T-helper 2 cell treated with Interferon-gamma antibody and Interleukin-4, amounts not matched to agents 5 μg/mL and 100 μg/mL, for 36 hours (primary cell): Measurements from ENCODE around the gene GSC.

Experiments
- DNase-seq: peaks from one replicate; pipeline ENCODE4 v3.0.0; 2021; ENCODE audit warnings: low spot score
- H3K27ac Mint-ChIP-seq: one replicate; pipeline ENCODE4 v1.8.0; 2021; ENCODE audit warnings: mild to moderate bottlenecking, mixed read lengths
- H3K27me3 Mint-ChIP-seq: one replicate; pipeline ENCODE4 v1.8.0; 2021; ENCODE audit warnings: low read depth, mixed read lengths
- H3K36me3 Mint-ChIP-seq: one replicate; pipeline ENCODE4 v1.8.0; 2021; ENCODE audit warnings: low read depth, mixed read lengths
- H3K4me1 Mint-ChIP-seq: one replicate; pipeline ENCODE4 v1.8.0; 2021; ENCODE audit warnings: low read depth, mixed read lengths
- H3K4me3 Mint-ChIP-seq: one replicate; pipeline ENCODE4 v1.8.0; 2022; ENCODE audit warnings: mild to moderate bottlenecking, moderate library complexity, mixed read lengths
- H3K9me3 Mint-ChIP-seq: one replicate; pipeline ENCODE4 v1.8.0; 2021; ENCODE audit warnings: mixed read lengths

GSC gene

GRCh38 chr14:94767321-94767878 lies 2.5 kb downstream of the GSC start:
- no peak for DNase-seq
- Mint-ChIP-seq H3K4me3 (no peak overlapping the region), H3K4me1 (peaks cover 8% of the 10 kb centered on the region), H3K27me3 (peaks cover 86% of the 10 kb centered on the region), H3K9me3 (no peaks in the 10 kb centered on the region), H3K36me3 (peaks cover 4% of the 10 kb centered on the region), H3K27ac (no peak overlapping the region)

GRCh38 chr14:94764573-94764972 lies 5.3 kb downstream of the GSC start:
- no peak for DNase-seq
- H3K4me3 Mint-ChIP-seq = no peak overlapping the region
- H3K36me3 Mint-ChIP-seq = peaks cover 4% of the 10 kb centered on the region
- H3K9me3 Mint-ChIP-seq = no peaks in the 10 kb centered on the region
- peaks cover 8% of the 10 kb centered on the region for H3K4me1 Mint-ChIP-seq
- peaks cover 69% of the 10 kb centered on the region for H3K27me3 Mint-ChIP-seq
- no peak overlapping the region for H3K27ac Mint-ChIP-seq

GRCh38 chr14:94762431-94762830 lies 7.5 kb downstream of the GSC start:
- Mint-ChIP-seq H3K9me3 (no peaks in the 10 kb centered on the region), H3K4me3 (no peak overlapping the region), H3K36me3 (no peaks in the 10 kb centered on the region), H3K4me1 (no peaks in the 10 kb centered on the region), H3K27ac (no peak overlapping the region), H3K27me3 (peaks cover 50% of the 10 kb centered on the region)
- DNase-seq = no peak

- Mint-ChIP-seq H3K4me1 (no peaks in the 10 kb centered on the region), H3K36me3 (no peaks in the 10 kb centered on the region), H3K4me3 (no peak overlapping the region), H3K27ac (no peak overlapping the region), H3K27me3 (peaks cover 46% of the 10 kb centered on the region), H3K9me3 (no peaks in the 10 kb centered on the region)
- DNase-seq = no peak
Measured at GRCh38 chr14:94761997-94762377, 7.9 kb downstream of the GSC start.

GRCh38 chr14:94761348-94761996 lies 8.4 kb downstream of the GSC start:
- H3K4me1 Mint-ChIP-seq = no peaks in the 10 kb centered on the region
- H3K9me3 Mint-ChIP-seq = no peaks in the 10 kb centered on the region
- H3K27ac Mint-ChIP-seq = no peak overlapping the region
- no peak overlapping the region for H3K4me3 Mint-ChIP-seq
- peaks cover 41% of the 10 kb centered on the region for H3K27me3 Mint-ChIP-seq
- no peak for DNase-seq
- H3K36me3 Mint-ChIP-seq = no peaks in the 10 kb centered on the region

- Mint-ChIP-seq H3K4me1 (no peaks in the 10 kb centered on the region), H3K27ac (no peak overlapping the region), H3K27me3 (peaks cover 3% of the 10 kb centered on the region), H3K4me3 (no peak overlapping the region), H3K9me3 (no peaks in the 10 kb centered on the region), H3K36me3 (no peaks in the 10 kb centered on the region)
- no peak for DNase-seq
Measured at GRCh38 chr14:94756310-94756882, 13.5 kb downstream of the GSC start.

- H3K27ac Mint-ChIP-seq = no peak overlapping the region
- no peaks in the 10 kb centered on the region for H3K9me3 Mint-ChIP-seq
- no peak overlapping the region for H3K4me3 Mint-ChIP-seq
- no peaks in the 10 kb centered on the region for H3K36me3 Mint-ChIP-seq
- no peaks in the 10 kb centered on the region for H3K27me3 Mint-ChIP-seq
- no peak for DNase-seq
- no peaks in the 10 kb centered on the region for H3K4me1 Mint-ChIP-seq
Measured at GRCh38 chr14:94754391-94754942, 15.4 kb downstream of the GSC start.

GRCh38 chr14:94752591-94753436 lies 17.1 kb downstream of the GSC start:
- no peak for DNase-seq
- Mint-ChIP-seq H3K4me1 (no peaks in the 10 kb centered on the region), H3K36me3 (no peaks in the 10 kb centered on the region), H3K27me3 (no peaks in the 10 kb centered on the region), H3K4me3 (no peak overlapping the region), H3K27ac (no peak overlapping the region), H3K9me3 (no peaks in the 10 kb centered on the region)

GRCh38 chr14:94751956-94752355 lies 18.0 kb downstream of the GSC start:
- Mint-ChIP-seq H3K27ac (no peak overlapping the region), H3K36me3 (no peaks in the 10 kb centered on the region), H3K4me1 (no peaks in the 10 kb centered on the region), H3K9me3 (no peaks in the 10 kb centered on the region), H3K4me3 (no peak overlapping the region), H3K27me3 (no peaks in the 10 kb centered on the region)
- DNase-seq = no peak

- DNase-seq = no peak
- Mint-ChIP-seq H3K4me3 (no peak overlapping the region), H3K4me1 (no peaks in the 10 kb centered on the region), H3K36me3 (no peaks in the 10 kb centered on the region), H3K27ac (no peak overlapping the region), H3K9me3 (no peaks in the 10 kb centered on the region), H3K27me3 (no peaks in the 10 kb centered on the region)
Measured at GRCh38 chr14:94751321-94751720, 18.6 kb downstream of the GSC start.

- no peak for DNase-seq
- Mint-ChIP-seq H3K36me3 (no peaks in the 10 kb centered on the region), H3K27me3 (no peaks in the 10 kb centered on the region), H3K9me3 (no peaks in the 10 kb centered on the region), H3K27ac (no peak overlapping the region), H3K4me3 (no peak overlapping the region), H3K4me1 (no peaks in the 10 kb centered on the region)
Measured at GRCh38 chr14:94750371-94750770, 19.5 kb downstream of the GSC start.

- Mint-ChIP-seq H3K9me3 (no peaks in the 10 kb centered on the region), H3K36me3 (no peaks in the 10 kb centered on the region), H3K27me3 (no peaks in the 10 kb centered on the region), H3K27ac (no peak overlapping the region), H3K4me3 (no peak overlapping the region), H3K4me1 (no peaks in the 10 kb centered on the region)
- DNase-seq = no peak
Measured at GRCh38 chr14:94748667-94749347, 21.1 kb downstream of the GSC start.

- Mint-ChIP-seq H3K9me3 (no peaks in the 10 kb centered on the region), H3K4me3 (no peak overlapping the region), H3K4me1 (no peaks in the 10 kb centered on the region), H3K27ac (no peak overlapping the region), H3K36me3 (no peaks in the 10 kb centered on the region), H3K27me3 (no peaks in the 10 kb centered on the region)
- no peak for DNase-seq
Measured at GRCh38 chr14:94747739-94748138, 22.2 kb downstream of the GSC start.
